PFSK-1 (cell line): ENCODE measurements around the gene B4GALT2.

Experiments
- SIN3A ChIP-seq: IDR thresholded peaks from 2 replicates; pipeline ENCODE4 v1.6.1; 2012; ENCODE audit warnings: mild to moderate bottlenecking, low read length, moderate library complexity, borderline replicate concordance; ENCODE audit not compliant: insufficient read depth
- TF ChIP-seq, protein P1 (sequence below), 2 experiments: IDR thresholded peaks; 2 replicates each; pipeline versions ENCODE4 v1.6.1 to v1.8.0; 2011 to 2012; ENCODE audit warnings: low read depth in 2 of 2, low read length in 2 of 2, control low read depth in 1 of 2, inconsistent platforms in 1 of 2, mild to moderate bottlenecking in 1 of 2, moderate library complexity in 1 of 2; ENCODE audit not compliant: insufficient read depth in 1 of 2

DNA sequence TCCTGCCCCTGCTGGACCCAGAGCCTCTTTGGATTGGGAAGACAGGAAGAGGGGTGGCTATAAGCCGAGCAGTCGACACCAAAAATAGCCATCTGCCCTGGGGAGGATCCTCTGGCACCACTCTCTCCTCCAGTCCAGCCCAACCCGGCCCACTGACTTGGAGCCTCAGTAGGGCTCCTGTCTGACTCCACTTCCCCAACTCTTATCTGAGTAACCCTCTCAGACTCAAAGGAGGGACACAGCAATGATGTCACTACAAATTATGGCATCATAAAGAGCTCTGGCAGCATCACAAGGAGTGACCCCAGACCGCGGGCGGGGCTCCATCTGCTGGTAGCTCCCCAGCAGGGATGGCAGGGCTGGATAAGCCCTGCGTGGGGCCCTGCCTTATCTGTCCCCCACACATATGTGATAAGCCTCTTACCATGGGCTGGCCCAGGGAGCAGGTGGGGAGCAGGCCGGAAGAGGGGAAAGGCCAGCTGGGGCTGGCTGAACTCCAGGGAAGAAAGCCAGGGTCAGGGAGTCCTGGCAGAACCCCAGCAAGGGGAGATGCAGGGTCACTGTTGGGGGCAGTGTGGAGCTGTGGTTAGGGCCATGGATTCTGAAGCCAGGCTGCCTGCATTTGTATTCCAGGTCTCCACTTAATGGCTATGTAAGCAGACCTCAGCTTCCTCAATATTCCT, 56.9 kb downstream of the B4GALT2 start:
- TF ChIP-seq, protein P1, sequence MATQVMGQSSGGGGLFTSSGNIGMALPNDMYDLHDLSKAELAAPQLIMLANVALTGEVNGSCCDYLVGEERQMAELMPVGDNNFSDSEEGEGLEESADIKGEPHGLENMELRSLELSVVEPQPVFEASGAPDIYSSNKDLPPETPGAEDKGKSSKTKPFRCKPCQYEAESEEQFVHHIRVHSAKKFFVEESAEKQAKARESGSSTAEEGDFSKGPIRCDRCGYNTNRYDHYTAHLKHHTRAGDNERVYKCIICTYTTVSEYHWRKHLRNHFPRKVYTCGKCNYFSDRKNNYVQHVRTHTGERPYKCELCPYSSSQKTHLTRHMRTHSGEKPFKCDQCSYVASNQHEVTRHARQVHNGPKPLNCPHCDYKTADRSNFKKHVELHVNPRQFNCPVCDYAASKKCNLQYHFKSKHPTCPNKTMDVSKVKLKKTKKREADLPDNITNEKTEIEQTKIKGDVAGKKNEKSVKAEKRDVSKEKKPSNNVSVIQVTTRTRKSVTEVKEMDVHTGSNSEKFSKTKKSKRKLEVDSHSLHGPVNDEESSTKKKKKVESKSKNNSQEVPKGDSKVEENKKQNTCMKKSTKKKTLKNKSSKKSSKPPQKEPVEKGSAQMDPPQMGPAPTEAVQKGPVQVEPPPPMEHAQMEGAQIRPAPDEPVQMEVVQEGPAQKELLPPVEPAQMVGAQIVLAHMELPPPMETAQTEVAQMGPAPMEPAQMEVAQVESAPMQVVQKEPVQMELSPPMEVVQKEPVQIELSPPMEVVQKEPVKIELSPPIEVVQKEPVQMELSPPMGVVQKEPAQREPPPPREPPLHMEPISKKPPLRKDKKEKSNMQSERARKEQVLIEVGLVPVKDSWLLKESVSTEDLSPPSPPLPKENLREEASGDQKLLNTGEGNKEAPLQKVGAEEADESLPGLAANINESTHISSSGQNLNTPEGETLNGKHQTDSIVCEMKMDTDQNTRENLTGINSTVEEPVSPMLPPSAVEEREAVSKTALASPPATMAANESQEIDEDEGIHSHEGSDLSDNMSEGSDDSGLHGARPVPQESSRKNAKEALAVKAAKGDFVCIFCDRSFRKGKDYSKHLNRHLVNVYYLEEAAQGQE (IDR thresholded peaks at IDR 0.05; ENCODE audit: insufficient read depth in 1 of 2, low read depth in 2 of 2, low read length in 2 of 2) = no peak
- no peak for TF ChIP-seq SIN3A
